HS-5 (cell line): ENCODE measurements around the gene SLC9B1.

ENCODE experiments used
- DNase-seq: peaks from one replicate; pipeline ENCODE4 v3.0.0-alpha.2; 2012; ENCODE audit warnings: low read depth

Gene SLC9B1, protein sequence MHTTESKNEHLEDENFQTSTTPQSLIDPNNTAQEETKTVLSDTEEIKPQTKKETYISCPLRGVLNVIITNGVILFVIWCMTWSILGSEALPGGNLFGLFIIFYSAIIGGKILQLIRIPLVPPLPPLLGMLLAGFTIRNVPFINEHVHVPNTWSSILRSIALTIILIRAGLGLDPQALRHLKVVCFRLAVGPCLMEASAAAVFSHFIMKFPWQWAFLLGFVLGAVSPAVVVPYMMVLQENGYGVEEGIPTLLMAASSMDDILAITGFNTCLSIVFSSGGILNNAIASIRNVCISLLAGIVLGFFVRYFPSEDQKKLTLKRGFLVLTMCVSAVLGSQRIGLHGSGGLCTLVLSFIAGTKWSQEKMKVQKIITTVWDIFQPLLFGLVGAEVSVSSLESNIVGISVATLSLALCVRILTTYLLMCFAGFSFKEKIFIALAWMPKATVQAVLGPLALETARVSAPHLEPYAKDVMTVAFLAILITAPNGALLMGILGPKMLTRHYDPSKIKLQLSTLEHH

DNA sequence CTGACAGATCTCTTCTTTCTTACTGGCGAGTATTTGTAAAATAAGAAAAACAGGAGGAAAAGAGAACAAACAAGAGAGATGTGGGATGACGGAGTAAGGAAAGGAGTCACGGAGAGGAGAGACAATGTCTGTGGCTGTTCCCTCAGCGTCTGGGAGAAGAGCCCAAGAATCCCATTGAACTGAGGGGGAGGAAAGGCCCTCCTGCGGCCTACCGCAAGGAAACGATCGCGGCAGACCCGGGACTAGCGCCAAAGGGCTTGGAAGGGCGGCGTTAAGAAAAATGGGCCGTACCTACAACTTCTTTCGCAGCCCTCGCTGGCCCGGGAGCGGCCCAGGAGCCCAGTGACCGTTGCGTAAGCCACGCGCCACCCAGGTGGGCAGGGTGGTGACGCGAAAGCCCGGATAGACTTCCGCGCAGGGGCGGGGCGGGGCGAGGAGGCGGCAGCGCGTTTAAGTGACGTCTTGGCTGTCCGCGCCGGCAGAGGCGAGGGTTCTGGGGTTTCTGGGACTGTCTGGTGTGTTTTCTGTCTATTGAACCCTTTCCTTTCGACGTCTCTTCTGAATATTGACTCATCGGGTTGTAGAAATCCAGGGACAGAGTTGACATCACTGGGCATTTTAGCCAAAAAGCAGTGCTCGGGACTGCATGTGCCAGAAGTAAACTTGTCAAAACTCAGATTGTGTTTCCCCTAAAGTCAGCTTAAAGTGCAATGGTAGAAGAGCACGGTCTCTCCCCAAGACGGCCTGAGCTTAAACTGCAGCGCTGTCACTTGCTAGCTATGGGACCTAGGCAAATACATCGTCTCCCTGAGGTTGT lies at the start of gene SLC9B1:
TSS of gene SLC9B1 (minus strand) at position 398 of the 817 bp plus-strand sequence. CDS start 27,994 bp downstream, outside the sequence.
- peak; percentile 90 for DNase-seq

DNA sequence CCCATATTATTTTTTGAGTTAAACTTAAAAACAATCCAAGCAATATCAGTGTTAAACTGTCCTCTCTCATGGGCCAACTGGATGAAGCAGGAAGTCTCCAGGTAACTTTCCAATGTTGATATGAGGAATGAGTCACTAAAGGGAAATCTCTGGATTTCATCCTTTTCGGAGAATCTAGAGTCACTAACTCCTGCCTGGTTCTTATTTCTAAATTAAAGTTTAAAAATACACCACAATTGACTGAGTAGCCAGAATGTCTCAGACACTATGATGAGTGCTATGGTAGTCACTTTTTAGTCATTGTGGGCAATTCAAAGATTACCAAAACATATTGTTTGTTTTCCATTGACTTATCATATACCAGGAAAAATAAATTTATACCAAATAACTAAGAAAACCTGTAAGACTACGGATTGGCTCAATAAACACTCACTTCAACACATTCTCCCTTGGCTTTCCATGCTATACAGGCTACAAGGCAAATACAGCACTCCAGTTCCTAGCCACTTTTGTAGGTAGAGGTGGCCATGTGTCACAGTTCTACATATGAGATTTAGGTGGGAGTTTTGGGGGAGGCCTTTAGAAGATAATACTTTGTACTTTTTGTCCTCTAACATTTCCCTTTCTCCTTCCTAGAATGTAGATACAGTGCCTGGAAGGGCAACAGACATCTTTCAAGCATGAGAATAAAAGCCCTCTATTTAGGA lies 48.5 kb upstream of the SLC9B1 start:
- peak; percentile 20 for DNase-seq

DNA sequence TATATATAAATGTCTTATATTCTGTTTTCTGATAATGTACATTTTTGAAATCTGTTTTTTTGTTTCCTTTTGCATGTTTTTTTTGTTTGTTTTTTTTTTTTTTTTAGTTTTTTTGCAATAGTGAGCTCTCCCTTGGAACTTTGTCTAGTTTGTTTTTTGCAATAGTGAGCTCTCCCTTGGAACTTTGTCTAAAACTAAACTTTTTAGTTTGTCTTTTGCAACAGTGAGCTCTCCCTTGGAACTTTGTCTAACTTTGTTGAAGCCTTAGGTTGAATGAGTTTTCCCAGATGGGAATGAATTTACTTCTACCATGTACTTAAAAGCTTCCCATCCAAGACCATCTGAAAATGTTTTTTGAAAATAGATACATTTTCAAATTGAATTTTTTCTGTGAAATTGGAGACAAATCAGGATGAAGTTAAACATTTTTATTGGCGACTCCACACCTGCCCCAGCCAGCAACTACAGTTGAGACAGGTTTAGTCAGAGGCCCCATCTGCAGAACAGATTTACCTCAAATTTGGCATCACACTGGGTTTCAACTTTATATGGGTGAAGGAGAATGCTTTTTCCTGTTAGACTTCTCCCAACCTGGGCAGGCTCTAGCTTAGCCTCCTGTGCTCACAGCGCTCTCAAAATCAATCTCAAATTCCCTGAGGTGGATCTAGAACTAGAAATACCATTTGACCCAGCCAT lies 41.1 kb upstream of the SLC9B1 start:
- no peak for DNase-seq

DNA sequence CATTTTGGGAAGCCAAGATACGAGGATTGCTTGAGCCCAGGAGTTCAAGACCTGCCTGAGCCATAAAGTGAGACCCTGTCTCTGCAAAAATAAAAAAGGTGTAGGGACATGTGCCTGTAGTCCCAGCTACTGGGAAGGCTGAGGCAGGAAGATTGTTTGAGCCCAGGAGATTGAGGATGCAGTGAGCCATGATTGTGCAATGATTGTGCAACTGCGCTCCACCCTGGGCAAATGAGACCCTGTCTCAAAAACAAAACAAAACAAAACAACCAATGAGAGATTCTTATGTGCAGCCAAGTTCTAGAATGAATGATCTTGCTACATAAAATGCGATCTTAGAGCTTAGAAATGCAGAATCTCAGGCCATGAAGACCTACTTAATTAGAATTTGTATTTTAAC lies 34.5 kb upstream of the SLC9B1 start:
- no peak for DNase-seq

DNA sequence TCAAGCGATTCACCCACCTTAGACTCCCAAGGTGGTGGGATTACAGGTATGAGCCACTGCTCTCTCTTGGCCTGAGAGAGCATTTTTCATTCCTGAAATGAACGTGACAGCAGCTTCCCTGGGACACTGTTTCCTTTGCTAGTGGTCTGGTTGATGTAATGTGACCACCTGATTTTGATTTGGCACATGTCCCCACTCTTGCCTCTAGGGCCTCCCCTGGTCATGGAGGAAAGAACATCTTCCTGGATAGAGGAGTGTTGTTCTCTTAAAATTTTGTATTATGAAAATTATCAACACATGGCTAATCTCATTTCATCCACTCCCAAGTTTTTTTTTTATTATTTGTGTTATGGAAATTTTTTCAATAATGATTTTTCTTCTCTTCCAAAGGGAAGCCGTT lies 33.3 kb upstream of the SLC9B1 start:
- no peak for DNase-seq

DNA sequence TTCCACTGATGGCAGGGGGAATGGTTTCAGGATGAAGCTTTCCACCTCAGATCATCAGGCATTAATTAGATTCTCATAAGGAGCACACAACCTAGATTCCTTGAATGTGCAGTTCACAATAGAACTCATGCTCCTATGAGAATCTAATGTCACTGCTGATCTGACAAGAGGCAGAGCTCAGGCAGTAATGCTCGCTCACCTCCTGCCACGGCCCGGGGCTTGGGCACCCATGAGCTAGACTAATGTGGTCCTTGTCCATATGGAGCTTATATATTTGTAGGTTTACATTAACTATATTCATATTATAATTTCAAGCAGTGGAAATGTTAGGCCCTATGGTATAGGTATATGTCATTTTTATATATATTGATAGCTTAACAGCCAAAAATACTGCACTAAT lies 32.6 kb upstream of the SLC9B1 start:
- DNase-seq, result no peak

DNA sequence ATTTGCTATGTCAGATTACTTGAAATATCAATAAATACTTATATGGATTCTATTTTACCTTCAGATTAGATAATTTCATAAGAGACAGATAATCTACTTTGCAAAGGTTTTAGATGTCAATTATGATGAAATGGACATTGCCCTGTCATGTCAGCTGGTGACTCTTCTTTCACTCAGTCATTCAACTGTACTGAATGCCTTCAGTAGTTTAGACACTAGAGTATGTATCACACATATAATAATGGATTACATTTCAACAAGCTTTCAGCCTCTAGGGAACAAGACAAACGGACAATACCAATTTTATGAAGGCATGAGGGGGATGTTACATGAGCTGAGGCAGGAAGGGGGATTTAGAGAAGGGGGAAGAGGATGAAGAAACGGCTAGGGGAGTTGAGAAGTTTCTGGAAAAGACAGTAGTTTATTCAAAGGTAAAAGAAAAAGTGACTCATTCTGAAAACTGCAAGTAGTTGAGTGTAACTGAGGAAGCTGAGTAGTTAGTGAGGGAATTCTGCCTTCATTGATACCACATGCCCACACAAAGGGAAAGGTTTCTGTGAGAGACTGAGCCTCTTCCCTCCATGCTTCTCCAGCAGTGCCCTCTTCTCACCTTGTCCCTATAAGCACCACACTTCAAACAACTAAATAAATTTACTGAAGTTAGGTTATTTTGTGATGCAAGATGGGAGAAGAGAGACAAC lies 31.4 kb upstream of the SLC9B1 start:
- DNase-seq, result peak; percentile 9

DNA sequence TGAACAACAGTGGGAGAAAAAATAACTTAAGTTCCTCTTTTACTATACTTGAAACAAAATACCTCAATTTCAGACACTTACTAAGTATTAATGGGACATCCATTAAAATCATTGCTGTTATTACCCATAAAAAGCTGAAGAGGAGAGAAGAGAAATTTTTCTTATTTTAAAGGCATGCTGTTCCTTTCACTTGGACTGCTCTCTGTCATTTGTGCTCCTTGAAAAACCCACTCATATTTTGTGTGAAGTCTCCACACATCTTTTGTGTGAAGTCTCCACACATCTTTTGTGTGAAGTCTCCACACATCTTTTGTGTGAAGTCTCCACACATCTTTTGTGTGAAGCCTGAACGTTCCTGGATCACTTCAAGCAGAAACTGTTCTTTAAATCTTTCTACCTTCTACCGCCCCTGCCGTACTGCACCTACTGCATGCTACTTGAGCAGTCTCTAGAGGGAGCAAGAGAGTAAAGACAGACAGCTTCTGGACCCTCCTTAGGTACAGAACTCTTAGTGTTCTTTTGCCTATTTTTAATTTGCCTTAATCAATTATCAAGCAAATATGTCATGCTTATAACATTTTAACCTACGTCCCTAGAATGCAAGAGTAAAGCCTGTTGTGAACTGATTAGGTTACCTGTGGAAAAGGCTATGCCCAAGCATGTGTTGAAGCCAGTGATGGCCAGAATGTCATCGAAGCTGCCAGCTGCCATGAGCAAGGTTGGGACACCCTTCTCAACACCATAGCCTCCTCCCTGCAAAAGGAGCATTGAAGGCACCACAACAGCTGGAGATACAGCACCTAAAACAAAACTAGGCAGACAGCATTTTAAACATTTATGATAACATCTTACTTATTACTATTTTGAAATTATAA lies 27.1 kb upstream of the SLC9B1 start:
- DNase-seq, result no peak

DNA sequence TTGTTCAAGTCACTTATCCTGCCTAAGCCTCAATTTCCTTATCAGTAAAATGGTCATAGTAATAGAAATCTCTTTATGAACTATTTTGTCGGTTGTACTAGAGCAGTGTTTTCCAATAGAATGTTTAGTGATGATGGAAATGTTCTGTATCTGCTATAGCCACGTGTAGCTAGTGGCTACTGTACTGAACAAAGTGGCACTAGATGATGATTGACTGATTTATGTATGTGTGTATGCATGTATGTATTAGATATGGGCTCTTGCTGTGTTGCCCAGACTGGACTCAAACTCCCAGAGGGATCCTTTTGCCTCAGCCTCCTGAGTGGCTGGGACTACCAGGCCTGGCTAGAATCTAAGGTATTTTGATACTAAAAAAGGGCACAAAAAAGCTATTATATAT lies 24.7 kb upstream of the SLC9B1 start:
- DNase-seq, result no peak

DNA sequence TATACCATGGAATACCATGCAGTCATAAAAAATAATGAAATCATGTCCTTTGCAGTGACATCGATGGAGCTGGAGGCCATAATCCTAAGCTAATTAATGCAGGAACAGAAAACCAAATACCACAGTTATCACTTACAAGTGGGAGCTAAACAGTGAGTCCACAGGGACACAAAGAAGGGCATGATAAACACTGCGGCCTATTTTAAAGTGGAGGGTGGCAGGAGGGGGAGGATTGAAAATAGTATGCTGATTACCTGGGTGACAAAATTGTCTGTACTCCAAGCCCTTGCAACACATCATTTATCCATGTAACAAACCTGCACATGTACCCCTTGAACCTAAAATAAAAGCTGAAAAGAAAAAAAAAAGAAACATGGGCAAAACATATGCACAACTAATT lies 16.7 kb upstream of the SLC9B1 start:
- no peak for DNase-seq

DNA sequence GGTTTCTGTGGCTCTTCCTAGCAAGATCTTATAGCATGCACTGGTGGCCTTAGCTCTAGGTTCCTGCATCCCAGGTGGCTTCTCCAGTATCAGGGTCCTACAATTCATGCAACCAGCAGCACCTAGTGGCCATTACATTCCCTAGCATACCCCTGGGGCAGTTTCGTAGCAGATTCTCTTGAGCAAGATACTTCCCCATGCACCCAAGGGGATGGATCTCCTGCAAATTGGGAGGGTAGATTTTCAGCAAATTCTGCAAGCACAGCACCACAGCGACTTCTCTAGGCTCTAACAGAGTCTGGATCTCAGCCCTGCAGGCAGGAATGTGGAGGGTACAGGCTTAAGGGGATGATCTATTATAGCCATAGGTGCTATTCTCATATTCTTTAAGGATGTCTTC lies 13.1 kb upstream of the SLC9B1 start:
- DNase-seq, result no peak

DNA sequence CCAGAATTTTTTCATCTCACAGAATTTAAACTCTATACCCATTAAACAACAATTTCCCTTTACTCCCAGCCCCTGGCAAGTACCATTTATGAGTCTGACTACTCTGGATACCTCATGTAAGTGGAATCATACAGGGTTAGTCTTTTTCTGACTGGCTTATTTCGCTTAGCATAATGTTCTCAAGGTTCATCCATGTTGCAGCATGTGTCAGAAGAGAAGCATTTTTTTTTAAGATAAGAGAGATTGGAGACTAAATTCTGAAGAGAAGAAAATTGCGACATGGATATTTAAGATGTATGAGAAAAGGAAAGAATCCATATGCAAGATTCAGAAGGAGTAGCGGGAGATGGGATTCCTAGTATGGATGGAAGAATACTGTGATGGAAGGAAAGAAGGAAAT lies 11.3 kb upstream of the SLC9B1 start:
- DNase-seq, result no peak

DNA sequence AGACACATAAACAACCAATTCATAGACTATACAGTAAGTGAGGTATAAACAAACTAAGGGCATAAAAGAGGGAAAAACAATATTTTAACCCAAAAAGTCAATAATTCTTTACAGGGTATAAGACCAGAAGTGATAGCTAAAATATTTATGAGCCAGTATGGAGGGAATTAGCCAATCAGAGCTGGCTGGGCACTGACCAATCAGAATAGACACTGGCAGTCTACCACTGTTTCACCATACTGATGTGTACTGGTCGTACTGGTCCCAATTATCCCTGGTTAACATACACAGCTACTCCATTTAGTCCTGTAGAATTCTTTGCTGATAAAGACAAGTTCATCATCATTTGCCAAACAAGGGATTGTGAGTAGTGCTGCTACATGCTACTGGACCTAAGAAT lies 9.8 kb upstream of the SLC9B1 start:
- no peak for DNase-seq

DNA sequence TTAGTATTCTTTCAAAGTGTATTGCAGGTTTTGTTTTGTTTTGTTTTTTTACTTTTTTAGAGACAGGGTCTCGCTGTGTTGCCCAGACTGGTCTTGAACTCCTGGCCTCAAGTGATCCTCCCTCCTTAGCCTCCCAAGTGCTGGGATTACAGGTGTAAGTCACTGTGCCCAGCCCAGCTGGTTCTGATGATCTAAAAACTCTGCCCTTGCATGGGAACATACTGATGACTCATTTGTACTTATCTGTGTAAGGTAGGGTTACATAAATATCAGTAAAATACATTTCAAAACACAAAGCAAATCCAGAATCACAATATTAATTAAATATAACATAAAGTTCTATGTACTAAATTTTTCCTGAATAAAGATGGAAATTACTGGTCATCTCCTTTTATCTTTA lies 7.4 kb upstream of the SLC9B1 start:
- DNase-seq, result no peak

DNA sequence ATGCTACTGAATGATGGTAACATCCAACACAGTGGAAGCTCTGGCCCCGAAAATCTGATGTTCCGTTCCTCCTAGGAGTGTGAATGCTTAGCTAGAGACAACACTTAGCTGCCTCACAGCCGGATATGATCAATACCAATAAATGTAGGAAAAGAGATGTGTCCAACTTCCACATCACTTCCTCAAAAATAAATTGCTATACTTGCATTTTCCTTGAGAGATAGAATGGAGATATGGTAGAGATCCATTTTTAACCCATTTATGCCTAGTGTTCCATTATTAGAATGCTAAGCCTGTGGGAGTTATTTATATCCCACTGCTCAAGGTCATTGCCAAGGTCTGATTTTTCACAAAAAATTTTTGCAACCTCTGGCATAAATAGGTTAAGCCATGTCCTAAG lies 5.5 kb upstream of the SLC9B1 start:
- DNase-seq, result no peak

DNA sequence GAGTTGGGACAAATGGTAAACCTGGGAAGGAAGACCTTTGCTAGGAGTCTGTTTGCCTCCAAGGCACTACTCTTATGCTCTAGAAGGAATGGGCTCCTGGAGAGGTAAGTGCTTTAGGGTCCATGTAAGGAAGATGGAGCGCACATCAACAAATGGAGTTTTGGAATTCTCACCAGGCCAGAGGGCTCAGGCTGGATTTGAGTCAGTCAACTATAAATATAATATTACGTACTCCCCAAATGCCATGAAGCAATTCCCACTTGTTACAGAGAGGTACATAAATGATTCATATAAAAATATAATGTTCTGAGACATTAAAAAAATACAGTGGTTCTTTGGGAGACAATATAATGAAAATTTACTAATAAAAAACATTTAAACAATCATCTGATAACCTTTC lies 1.6 kb upstream of the SLC9B1 start:
- DNase-seq, result no peak

DNA sequence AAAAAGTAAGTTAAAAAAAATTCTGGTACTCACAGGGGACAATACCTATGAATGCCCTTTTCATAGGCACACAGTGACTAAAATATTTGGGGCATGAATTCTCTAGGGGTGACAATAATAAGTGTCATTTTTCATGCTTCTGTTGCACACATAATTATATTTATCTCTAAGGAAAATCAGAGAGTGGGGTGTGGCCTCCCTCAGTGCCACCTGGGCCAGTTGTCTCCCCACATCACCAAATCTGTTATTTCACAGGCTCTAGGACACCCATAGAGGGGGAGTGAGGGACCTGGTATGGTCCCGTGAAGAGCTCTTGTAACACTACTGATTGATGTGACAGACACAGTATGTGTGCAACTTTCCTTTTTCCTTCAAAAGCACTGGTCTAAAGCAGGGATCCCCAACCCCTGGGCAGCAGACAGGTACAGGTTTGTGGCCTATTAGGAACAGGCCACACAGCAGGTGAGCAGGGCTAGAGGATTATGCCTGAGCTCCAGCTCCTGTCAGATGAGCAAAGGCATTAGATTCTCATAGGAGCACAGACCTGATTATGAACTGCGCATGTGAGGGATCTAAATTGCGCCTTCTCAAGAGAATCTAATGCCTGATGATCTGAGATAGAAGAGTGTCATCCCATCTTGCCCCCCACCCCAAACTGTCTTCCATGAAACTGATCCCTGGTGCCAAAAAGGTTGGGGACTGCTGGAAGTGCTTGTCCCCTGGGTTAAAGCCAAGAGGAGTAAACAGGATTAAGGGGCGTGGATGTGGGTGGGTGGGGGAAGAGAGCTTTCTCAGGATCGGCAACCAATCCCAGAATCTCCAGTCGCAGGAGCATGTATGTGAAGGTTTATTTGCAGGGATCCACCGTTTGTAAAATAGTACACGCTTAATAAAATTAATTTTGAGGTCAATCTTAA lies 856 bp downstream of the SLC9B1 start:
- DNase-seq, result no peak

DNA sequence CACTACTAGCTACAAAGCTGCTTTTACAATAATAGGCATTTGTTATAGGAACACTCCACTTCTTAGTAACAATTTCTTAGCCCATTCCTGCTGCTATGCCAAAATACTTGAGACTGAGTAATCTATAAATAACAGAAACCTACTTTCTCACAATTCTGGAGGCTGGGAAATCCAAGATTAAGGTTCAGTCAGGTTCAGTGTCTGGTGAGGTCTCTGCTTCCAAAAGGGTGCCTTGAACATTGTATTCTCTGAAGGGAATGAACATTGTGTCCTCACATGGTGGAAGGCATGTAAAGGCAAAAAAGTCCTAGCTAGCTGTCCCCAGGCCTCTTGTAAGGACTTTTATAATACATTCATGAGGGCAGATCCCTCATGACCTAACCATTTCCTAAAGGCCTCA lies 7.0 kb downstream of the SLC9B1 start:
- DNase-seq, result no peak

DNA sequence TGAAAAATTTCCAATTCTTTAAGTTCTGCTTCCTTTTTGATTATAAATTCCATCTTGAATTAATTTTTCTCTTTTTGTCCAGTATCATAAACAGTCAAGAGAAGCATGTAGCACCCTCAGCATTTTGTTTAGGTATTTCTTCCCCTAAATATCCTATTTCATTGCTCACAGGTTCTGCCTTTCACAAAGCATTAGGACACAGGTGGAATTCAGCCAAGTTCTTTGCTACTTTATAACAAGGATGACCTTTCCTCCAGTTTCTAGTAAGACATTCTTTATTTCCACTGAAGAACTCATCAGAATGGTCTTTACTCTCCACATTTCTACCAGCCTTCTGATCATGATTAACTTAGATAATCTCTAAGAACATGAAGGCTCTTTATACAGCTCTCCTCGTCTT lies 7.4 kb downstream of the SLC9B1 start:
- DNase-seq, result no peak
